PC-3 (cell line): ENCODE measurements around the gene FARP1.

Experiments used
- EZH2phosphoT487 ChIP-seq: fragments of 300-600 bp; sonication (generic); IDR thresholded peaks from 2 replicates; pipeline ENCODE4 v1.6.1; 2018; ENCODE audit warnings: mild to moderate bottlenecking, antibody characterized with exemption, low read length, borderline replicate concordance
- TF ChIP-seq, protein P1 (sequence below): fragments of 300-600 bp; sonication (generic); conservative IDR thresholded peaks from 2 replicates; pipeline ENCODE4 v1.5.1; 2017; ENCODE audit warnings: antibody characterized with exemption, low read depth, mild to moderate bottlenecking, low read length

DNA sequence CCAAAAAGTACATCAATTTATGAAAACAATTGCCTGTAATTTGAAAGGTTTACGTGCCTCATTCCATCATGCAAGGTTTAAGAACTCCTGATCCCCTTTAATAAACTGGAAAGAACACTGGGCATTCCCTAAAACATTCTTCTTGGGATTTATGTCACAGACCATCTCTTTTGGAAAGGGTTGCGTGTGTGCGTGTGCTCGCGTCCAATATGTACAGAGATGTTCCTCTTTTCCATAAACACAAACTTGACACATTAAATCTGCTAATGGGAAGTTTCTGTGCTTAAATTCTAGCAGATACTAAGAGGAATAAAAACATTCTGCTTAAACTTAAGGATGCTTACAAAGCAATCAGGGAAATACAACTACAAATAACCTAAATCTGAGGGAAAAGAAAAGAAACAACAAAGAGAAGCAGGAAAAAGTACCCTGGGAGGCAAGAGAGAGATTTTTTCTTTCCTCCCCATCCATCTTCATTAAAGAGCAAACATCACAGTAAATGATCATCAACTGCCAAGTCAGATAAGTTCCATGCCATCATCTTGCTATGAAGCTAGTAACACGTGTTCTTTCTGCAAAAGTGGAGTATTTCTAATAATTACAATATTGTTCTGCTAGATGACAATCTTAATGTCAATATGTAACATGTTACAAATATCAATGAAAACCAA is 350.3 kb downstream of the FARP1 start:
- TF ChIP-seq, protein P1, sequence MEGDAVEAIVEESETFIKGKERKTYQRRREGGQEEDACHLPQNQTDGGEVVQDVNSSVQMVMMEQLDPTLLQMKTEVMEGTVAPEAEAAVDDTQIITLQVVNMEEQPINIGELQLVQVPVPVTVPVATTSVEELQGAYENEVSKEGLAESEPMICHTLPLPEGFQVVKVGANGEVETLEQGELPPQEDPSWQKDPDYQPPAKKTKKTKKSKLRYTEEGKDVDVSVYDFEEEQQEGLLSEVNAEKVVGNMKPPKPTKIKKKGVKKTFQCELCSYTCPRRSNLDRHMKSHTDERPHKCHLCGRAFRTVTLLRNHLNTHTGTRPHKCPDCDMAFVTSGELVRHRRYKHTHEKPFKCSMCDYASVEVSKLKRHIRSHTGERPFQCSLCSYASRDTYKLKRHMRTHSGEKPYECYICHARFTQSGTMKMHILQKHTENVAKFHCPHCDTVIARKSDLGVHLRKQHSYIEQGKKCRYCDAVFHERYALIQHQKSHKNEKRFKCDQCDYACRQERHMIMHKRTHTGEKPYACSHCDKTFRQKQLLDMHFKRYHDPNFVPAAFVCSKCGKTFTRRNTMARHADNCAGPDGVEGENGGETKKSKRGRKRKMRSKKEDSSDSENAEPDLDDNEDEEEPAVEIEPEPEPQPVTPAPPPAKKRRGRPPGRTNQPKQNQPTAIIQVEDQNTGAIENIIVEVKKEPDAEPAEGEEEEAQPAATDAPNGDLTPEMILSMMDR, result no peak
- no peak for TF ChIP-seq EZH2phosphoT487
